H9 (cell line): ENCODE results near the gene SLC12A8. TPM values are rescaled to one million over a fixed set of nuclear protein-coding genes. Genes with fewer than 3 reads are reported as not detected.

ENCODE experiments used
- DNase-seq: peaks from one replicate; pipeline ENCODE4 v3.0.0-alpha.2; 2017
- H2AFZ ChIP-seq: one replicate; pipeline ENCODE4 v1.6.1; 2013; ENCODE audit warnings: mild to moderate bottlenecking, low read length, control low read depth, moderate library complexity
- H2AK5ac ChIP-seq: 2 replicates; pipeline ENCODE4 v1.6.1; 2013; ENCODE audit warnings: low read length, control low read depth, mixed read lengths; ENCODE audit not compliant: insufficient read length
- H2BK120ac ChIP-seq: one replicate; pipeline ENCODE4 v1.6.1; 2013; ENCODE audit warnings: low read depth, mild to moderate bottlenecking, low read length, control low read depth, inconsistent platforms; ENCODE audit not compliant: poor library complexity, severe bottlenecking
- H2BK12ac ChIP-seq: 2 replicates; pipeline ENCODE4 v1.6.1; 2013; ENCODE audit warnings: low read length, control low read depth, mixed read lengths, low read depth; ENCODE audit not compliant: insufficient read length
- H2BK15ac ChIP-seq: 2 replicates; pipeline ENCODE4 v1.6.1; 2013; ENCODE audit warnings: low read depth, low read length, control low read depth
- H2BK20ac ChIP-seq: one replicate; pipeline ENCODE4 v1.6.1; 2013; ENCODE audit warnings: low read depth, mild to moderate bottlenecking, low read length, control low read depth, inconsistent platforms; ENCODE audit not compliant: poor library complexity, severe bottlenecking
- H2BK5ac ChIP-seq: 2 replicates; pipeline ENCODE4 v1.6.1; 2013; ENCODE audit warnings: low read length, control low read depth, mixed read lengths; ENCODE audit not compliant: insufficient read length
- H3K14ac ChIP-seq: 2 replicates; pipeline ENCODE4 v1.6.1; 2013; ENCODE audit warnings: low read length, control low read depth; ENCODE audit not compliant: insufficient read depth
- H3K18ac ChIP-seq: 2 replicates; pipeline ENCODE4 v1.6.1; 2013; ENCODE audit warnings: low read depth, mild to moderate bottlenecking, mixed read lengths, low read length, control low read depth; ENCODE audit not compliant: insufficient read length
- H3K23ac ChIP-seq: 2 replicates; pipeline ENCODE4 v1.6.1; 2013; ENCODE audit warnings: low read length, control low read depth, mixed read lengths, low read depth; ENCODE audit not compliant: insufficient read length
- H3K23me2 ChIP-seq: 2 replicates; pipeline ENCODE4 v1.6.1; 2013; ENCODE audit warnings: low read depth, mild to moderate bottlenecking, mixed read lengths, low read length, control low read depth; ENCODE audit not compliant: insufficient read length, poor library complexity, severe bottlenecking
- H3K27ac ChIP-seq: 2 replicates; pipeline ENCODE4 v1.5.1; 2013; ENCODE audit warnings: low read length, control low read depth, mixed read lengths, low read depth; ENCODE audit not compliant: insufficient read length
- H3K27me3 ChIP-seq: 2 replicates; pipeline ENCODE4 v1.6.1; 2013; ENCODE audit warnings: low read length, control low read depth, inconsistent platforms; ENCODE audit not compliant: insufficient read depth
- H3K4ac ChIP-seq: 2 replicates; pipeline ENCODE4 v1.6.1; 2013; ENCODE audit warnings: low read depth, mild to moderate bottlenecking, control low read depth, inconsistent platforms, low read length, moderate library complexity
- H3K4me1 ChIP-seq: 2 replicates; pipeline ENCODE4 v1.6.1; 2013; ENCODE audit warnings: low read length, control low read depth, inconsistent platforms; ENCODE audit not compliant: insufficient read depth
- H3K4me2 ChIP-seq: 2 replicates; pipeline ENCODE4 v1.6.1; 2013; ENCODE audit warnings: low read length, control low read depth, mixed read lengths; ENCODE audit not compliant: insufficient read length, insufficient read depth
- H3K56ac ChIP-seq: 2 replicates; pipeline ENCODE4 v1.6.1; 2013; ENCODE audit warnings: low read depth, mild to moderate bottlenecking, mixed read lengths, low read length, control low read depth; ENCODE audit not compliant: insufficient read length
- H3K79me1 ChIP-seq: 2 replicates; pipeline ENCODE4 v1.6.1; 2013; ENCODE audit warnings: low read depth, mild to moderate bottlenecking, moderate library complexity, low read length, control low read depth, inconsistent platforms; ENCODE audit not compliant: insufficient read depth, poor library complexity, severe bottlenecking
- H3K79me2 ChIP-seq: 2 replicates; pipeline ENCODE4 v1.6.1; 2013; ENCODE audit warnings: low read length, control low read depth, inconsistent platforms; ENCODE audit not compliant: insufficient read depth
- H3K9ac ChIP-seq: 2 replicates; pipeline ENCODE4 v1.6.1; 2013; ENCODE audit warnings: low read length, control low read depth, mixed read lengths; ENCODE audit not compliant: insufficient read length; ENCODE audit errors: extremely low read depth
- H3K9me3 ChIP-seq: one replicate; pipeline ENCODE4 v1.6.1; 2013; ENCODE audit warnings: low read depth, low read length, inconsistent platforms; ENCODE audit not compliant: control insufficient read depth
- H3T11ph ChIP-seq: one replicate; pipeline ENCODE4 v1.6.1; 2013; ENCODE audit warnings: mild to moderate bottlenecking, low read length, control low read depth, inconsistent platforms
- H4K20me1 ChIP-seq: one replicate; pipeline ENCODE4 v1.6.1; 2013; ENCODE audit not compliant: control insufficient read depth, insufficient read length, insufficient read depth
- H4K5ac ChIP-seq: 2 replicates; pipeline ENCODE4 v1.6.1; 2013; ENCODE audit warnings: low read depth, mild to moderate bottlenecking, mixed read lengths, low read length, control low read depth; ENCODE audit not compliant: insufficient read length
- H4K8ac ChIP-seq: replicated peaks from 2 replicates; pipeline ENCODE4 v1.6.1; 2013; ENCODE audit warnings: low read length, control low read depth, mixed read lengths, low read depth; ENCODE audit not compliant: insufficient read length
- H4K91ac ChIP-seq: 2 replicates; pipeline ENCODE4 v1.6.1; 2013; ENCODE audit warnings: low read depth, mild to moderate bottlenecking, moderate library complexity, mixed read lengths, low read length, control low read depth; ENCODE audit not compliant: insufficient read length
- H3K27ac Mint-ChIP-seq, 3 experiments: 2 replicates in 2 of 3; 3 replicates in 1 of 3; pipeline ENCODE4 v1.8.0; 2020 to 2021; ENCODE audit warnings: mixed read lengths in 3 of 3, mild to moderate bottlenecking in 1 of 3, moderate library complexity in 1 of 3
- H3K27me3 Mint-ChIP-seq: 2 replicates; pipeline ENCODE4 v1.8.0; 2021; ENCODE audit warnings: low read depth, mild to moderate bottlenecking, moderate library complexity, mixed read lengths
- H3K36me3 Mint-ChIP-seq, 3 experiments: 2 replicates in 2 of 3; 3 replicates in 1 of 3; pipeline ENCODE4 v1.8.0; 2020 to 2021; ENCODE audit warnings: low read depth in 3 of 3, mixed read lengths in 3 of 3; ENCODE audit not compliant: insufficient read depth in 1 of 3
- H3K4me1 Mint-ChIP-seq, 2 experiments: 2 replicates each; pipeline ENCODE4 v1.8.0; 2020; ENCODE audit warnings: mixed read lengths in 2 of 2
- H3K4me3 Mint-ChIP-seq, 2 experiments: 2 replicates in 1 of 2; 3 replicates in 1 of 2; pipeline ENCODE4 v1.8.0; 2020 to 2021; ENCODE audit warnings: mild to moderate bottlenecking in 2 of 2, mixed read lengths in 2 of 2, moderate library complexity in 1 of 2
- H3K9me3 Mint-ChIP-seq, 2 experiments: 2 replicates in 1 of 2; 3 replicates in 1 of 2; pipeline ENCODE4 v1.8.0; 2020; ENCODE audit warnings: mild to moderate bottlenecking in 2 of 2, mixed read lengths in 2 of 2, moderate library complexity in 1 of 2
- CTCF ChIP-seq: fragments of 200-600 bp; sonication (generic); conservative IDR thresholded peaks from 3 replicates; pipeline ENCODE4 v1.8.0; 2021; ENCODE audit warnings: antibody characterized with exemption, mild to moderate bottlenecking
- WGBS: extraction: QIAGEN DNeasy Blood & Tissue Kit; methylation state at CpG from one replicate; pipeline ENCODE4 v1.1.7; 2013; ENCODE audit warnings: missing lambda C conversion rate, low lambda C conversion rate, mixed read lengths; ENCODE audit not compliant: insufficient read length; ENCODE audit errors: extremely low coverage; 5-methylcytosine and 5-hydroxymethylcytosine counted together
- total RNA-seq: library from RNA; stranded (reverse); gene quantifications from 2 replicates; pipeline ENCODE4 v1.2.1, GENCODE V29; 2021

Gene SLC12A8
- total RNA-seq, 1 experiment from 2014 or later = 8.2 TPM

GRCh38 chr3:125033616-125034015, 178.9 kb downstream of the SLC12A8 start:
- Mint-ChIP-seq H3K27me3 (no peaks in the 10 kb centered on the region; the same call in 1 of the 2 replicates), H3K27ac (no peak overlapping the region), H3K9me3 (peaks cover 9 to 16% of the 10 kb centered on the region in 2 experiments), H3K36me3 (peaks cover 10 to 17% (median 12%) of the 10 kb centered on the region in 3 experiments), H3K4me3 (no peak overlapping the region), H3K4me1 (peaks cover 11 to 16% of the 10 kb centered on the region in 2 experiments)
- Histone ChIP-seq H3K79me2 (no peaks in the 10 kb centered on the region), H3K27me3 (no peaks in the 10 kb centered on the region), H3K9me3 (no peaks in the 10 kb centered on the region), H2BK120ac (no peak overlapping the region), H4K20me1 (no peaks in the 10 kb centered on the region), H3K4ac (no peak overlapping the region), H3K4me1 (no peaks in the 10 kb centered on the region), H3K9ac (no peak overlapping the region), H3K23ac (no peak overlapping the region), H3T11ph (no peak overlapping the region), H2AFZ (no peak overlapping the region), H2BK12ac (no peak overlapping the region), H2BK5ac (no peak overlapping the region), H3K79me1 (no peaks in the 10 kb centered on the region), H4K8ac (no peak overlapping the region), H3K27ac (no peak overlapping the region), H4K5ac (no peak overlapping the region), H2BK15ac (no peak overlapping the region), H3K14ac (no peak overlapping the region), H3K18ac (no peak overlapping the region), H3K4me2 (no peak overlapping the region), H4K91ac (no peak overlapping the region), H2BK20ac (no peak overlapping the region), H3K23me2 (no peaks in the 10 kb centered on the region), H3K56ac (no peak overlapping the region), H2AK5ac (no peak overlapping the region)
- no CpG with 5 or more reads among the region's 14 CpGs for WGBS
- TF ChIP-seq CTCF = no peak
- DNase-seq = no peak
